ENCODE results near the gene TMEM109.

Gene TMEM109

DNA sequence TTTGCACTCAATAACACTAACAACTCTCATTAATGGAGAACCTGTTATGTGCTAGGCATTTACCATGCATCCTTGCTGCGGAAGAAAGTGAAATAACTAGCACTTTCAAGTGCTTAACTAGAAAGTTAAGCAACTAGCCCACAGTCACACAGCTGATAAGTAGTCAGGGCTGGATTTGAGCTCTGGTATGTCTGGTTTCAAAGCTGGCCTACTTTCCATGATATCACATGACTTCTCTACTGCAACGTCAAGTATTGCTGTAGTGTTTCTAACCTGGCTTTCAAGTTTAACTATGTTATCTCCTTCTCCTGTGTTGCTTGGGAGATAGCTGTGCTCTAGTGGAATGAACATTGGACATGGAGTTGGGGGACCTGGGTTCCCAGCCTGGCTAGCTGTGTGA lies 25.9 kb downstream of the TMEM109 start:
- DNase-seq (ENCODE audit: low read depth in 1 of 2, low spot score in 1 of 2) = no peak

DNA sequence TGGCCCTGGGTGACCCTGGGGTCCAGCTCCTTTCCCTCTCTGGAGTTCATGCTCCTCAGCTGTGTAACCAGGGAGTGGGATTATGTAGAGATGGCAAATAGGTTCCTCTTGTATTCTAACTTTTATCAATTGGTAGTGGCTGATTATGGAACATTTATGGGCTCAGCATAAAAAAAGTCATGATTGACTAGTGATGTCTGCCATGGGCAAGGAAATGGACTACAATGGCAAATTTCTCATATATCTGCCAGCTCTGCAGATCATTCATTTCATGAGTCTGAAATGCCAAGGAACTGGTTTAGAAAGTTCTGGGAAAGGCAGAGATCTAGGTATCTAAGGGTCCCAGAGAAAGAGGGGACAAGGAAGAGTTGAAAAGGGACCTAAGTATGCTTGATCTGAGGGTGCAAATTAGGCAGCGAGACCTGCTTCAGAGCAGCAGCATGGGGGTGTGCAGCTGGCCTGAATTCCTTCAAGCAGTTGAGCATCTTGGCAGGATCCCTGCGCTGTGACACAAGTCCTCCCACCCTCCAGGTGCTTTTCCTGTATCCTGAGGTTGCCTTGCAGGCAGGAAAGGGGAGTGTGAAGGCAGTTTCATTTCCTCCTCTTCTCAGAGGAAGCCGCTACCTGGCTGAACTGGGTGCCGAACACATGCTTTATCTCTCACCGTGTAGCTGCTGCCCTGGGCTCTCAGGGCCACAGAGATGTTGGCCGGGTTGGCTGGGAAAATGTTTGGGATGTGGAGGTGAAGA lies 27.6 kb downstream of the TMEM109 start:
- no peak for DNase-seq (ENCODE audit: low read depth in 1 of 2, low spot score in 1 of 2)

DNA sequence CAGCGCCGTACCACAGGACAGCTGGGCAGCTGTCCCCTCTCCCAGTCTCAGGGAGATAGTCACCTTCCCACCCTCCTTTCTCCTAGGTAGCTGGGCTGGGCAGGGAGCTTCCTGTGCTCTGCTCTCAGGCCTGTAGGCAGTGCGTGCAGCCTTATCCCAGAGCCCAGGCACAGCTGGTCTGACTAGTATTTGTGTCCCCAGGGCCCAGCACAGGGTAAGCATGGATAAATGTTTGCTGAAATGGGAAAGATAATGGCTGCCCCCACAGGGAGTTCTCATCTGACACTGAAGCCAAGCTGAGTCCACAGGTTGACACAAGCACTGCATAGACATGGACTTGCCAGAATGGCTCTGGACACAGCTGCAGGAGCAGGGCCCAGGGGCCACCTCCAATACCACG lies 28.3 kb downstream of the TMEM109 start:
- no peak for DNase-seq (ENCODE audit: low read depth in 1 of 2, low spot score in 1 of 2)

DNA sequence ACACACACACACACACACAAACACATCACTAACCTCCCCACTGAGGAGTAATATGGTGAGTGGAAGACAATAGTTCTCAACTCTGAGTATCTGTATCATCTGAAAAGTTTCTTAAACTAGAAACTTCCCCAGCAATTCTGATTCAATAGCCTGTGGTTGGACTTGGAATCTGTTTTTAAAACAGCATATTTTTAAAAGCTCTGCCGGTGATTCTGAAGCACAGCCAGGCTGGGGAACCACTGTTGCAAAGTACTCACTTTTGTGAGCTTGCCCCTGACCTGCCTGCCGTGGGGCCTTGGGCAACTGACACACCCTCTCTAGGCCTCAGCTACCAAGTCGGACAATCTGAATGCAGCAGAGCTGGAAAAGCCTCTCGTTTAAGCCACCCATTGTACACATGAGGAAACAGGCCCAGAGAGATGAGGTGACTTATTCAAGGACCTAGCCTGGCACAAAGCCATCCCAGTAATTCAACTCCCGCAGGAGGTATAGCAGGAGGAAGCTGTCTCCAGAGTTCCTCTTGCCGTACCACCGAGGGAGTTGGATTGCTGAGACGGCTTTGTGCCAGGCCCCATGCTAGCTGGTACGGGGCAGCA lies 29.1 kb downstream of the TMEM109 start:
- DNase-seq (ENCODE audit: low read depth in 1 of 2, low spot score in 1 of 2) = no peak

DNA sequence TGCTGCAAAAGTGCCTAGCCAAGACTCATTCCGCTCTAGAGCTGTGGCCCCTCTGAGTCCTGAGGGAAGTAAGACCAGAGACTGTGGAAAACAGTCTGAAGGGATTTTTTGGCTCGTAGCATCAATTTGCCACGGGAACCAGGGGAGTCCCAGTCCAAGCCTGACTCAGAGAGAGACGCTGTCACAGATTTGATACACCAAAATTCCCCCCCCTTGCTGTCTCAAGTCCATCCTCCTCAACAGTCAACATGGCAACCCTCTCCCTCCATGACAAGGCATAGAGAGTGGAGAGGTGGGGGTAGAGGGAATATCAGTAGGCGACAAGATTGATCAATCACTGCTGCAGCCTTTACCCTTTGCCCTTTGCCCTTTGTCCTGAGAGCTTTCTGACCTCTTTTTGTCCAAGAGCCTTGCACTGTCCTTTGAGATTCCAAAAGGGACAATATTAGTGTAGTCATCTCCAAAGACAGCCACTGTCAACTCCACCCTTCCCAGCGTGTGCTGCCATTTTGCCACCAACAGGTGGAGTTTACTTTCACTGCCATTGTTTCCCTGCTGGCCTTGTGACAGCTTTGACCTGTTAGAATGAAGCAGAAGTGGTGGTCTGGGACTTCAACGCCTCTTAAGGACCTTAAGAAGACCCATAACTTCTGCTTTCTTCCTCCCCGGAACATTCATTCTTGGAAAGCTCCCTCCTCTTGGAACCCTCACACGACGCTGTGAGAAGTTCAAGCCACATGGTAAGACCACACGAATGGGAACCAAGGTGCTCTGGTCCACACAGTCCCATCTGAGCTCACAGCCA lies 30.7 kb downstream of the TMEM109 start:
- DNase-seq (ENCODE audit: low read depth in 1 of 2, low spot score in 1 of 2) = no peak

DNA sequence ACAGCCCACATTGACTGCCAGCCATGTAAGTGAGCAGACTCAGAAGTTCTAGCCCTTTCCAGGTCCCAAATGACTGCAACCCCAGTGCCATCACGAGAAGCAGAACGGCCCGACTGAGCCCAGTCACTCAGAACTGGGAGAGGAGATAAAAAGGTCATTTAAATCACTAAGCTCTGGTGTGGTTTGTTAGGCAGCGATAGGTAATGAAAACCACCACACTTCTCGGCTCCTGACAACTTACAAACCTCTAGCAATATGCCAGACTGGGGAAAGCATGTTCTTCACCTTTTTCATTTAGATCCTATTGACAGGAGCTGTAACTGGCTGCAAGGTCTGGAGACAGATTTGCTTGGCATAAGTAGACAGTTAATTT lies 31.3 kb downstream of the TMEM109 start:
- DNase-seq (ENCODE audit: low read depth in 1 of 2, low spot score in 1 of 2) = no peak

DNA sequence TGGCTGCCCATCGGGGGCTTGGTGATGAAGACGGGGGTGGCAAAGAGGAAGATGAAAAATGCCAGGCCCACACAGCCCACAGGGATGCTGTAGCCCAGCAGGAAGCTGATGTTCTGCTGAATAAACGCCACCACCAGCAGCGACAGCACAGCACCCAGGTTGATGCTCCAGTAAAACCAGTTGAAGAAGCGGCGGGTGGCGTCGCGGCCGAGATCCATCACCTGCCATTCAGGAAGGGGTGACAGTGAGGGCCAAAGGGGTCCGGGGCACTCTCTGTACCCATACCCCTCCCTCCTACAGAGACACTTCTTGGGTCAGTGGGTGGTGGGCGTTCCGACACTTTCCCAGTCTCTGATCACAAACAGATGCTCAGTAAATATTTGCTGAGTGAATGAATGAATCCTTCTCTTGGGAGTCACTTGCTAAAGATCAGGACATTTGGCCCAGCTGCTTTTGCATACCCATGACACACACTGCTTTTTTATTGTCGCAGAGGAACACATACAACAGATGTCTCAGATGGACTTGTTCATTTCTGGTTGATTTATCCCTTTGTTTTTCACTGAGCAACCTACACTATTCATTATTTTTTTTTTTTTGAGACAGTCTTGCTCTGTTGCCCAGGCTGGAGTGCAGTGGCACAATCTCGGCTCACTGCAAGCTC lies 32.8 kb downstream of the TMEM109 start:
- DNase-seq (ENCODE audit: low read depth in 1 of 2, low spot score in 1 of 2) = no peak

DNA sequence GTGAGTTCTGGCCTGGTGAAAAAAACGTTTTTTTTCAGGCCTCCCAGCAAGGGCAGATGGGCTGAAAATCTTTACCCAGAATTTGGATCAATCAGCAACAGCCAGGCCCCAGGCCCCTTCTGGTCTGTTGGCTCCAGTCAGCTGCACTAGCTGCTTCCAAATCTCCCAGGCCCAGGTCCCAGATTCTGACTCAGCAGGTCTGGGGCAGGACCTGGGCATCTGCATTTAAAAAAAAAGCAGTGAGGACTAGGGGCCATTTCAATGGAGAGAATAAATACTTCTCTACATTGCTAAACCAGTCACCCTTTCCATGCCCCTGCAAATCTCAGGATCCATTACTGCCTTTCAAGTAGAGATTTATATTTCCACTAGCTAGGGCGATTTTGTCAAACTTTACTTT lies 33.7 kb downstream of the TMEM109 start:
- no peak for DNase-seq (ENCODE audit: low read depth in 1 of 2, low spot score in 1 of 2)

DNA sequence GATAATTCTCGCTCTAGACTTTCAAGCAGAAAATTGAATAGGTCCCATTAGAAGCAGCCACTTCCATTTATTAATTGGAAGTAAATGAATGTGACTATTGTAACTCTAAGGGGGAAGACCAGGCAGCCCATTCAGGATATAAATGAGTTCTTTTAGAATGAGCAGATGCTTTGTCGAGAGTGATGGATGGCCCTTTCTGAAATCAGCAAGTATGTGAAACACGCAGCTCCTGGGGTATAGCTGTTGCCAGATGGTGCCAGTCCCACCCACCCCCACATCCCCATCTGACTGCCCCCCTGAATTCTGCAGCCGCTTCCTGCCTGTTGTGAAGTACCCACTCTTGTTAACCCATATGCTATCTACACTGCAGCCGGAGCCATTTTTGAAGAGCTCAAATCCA lies 34.3 kb downstream of the TMEM109 start:
- no peak for DNase-seq (ENCODE audit: low read depth in 1 of 2, low spot score in 1 of 2)

DNA sequence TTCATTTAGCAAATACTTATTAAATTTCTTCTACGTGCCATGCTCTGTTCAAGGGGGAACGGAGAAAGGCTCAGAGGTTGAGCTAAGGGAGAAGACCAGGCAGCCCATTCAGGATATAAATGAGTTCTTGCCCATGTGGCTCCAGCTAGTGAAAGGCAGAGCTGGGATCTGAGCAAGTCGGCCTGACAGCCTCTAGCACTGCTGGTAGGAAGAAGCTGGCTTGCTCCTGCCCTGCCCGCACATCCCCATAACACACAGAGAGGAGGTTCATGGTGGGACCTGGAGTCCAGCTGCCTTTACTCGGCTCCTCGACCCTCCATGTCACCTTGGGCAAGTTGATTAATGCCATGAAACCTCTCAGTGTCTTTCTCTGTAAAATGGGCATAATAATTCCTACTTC lies 36.1 kb downstream of the TMEM109 start:
- DNase-seq (ENCODE audit: low read depth in 1 of 2, low spot score in 1 of 2) = no peak

DNA sequence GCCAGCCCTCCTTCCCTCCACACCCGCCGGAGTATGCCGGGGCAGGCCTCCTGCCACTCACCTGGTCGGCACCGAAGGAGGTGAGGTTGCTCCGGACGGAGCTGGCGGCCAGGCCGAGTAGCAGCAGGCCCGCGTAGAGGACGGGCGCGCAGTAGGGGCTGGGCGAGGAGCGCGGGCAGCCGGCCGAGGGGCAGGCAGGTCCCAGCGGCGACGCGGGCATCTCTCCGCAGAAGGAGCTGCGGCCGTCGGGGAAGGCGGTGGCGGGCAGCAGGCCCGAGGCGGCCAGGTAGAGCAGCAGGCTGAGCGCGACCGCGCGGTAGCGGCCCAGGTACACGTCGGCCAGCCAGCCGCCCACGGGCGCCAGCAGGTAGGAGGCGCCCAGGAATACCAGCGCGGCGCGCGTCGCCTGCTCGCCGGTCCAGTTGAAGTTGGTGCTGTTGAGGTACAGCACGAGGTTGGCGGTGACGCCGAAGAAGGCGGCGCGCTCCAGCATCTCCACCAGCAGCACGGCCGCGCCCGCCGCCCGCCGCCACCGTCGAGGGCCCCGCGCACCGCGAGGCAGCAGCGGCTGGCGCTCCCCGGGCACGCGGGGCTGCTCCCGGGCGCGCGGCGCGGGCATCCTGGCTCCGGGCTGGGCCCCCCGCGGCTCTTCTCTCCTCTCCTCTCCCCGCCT lies 37.1 kb downstream of the TMEM109 start:
- DNase-seq (ENCODE audit: low read depth in 1 of 2, low spot score in 1 of 2) = no peak

DNA sequence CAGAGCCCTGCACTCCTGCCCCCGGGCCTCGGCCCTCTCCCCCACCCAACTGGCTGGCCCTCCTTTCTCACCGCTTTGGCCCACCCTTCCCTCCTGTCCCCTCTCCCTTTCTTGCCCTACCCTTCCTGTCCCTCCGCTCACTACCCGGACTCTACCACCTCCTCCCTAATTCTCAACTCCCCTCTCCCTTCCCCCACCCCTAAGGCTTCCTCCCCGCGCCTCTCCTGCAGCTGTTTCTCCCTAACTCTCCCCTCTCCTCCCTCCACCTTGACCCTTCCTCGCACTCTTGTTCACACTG lies 37.6 kb downstream of the TMEM109 start:
- DNase-seq (ENCODE audit: low read depth in 1 of 2, low spot score in 1 of 2) = no peak

DNA sequence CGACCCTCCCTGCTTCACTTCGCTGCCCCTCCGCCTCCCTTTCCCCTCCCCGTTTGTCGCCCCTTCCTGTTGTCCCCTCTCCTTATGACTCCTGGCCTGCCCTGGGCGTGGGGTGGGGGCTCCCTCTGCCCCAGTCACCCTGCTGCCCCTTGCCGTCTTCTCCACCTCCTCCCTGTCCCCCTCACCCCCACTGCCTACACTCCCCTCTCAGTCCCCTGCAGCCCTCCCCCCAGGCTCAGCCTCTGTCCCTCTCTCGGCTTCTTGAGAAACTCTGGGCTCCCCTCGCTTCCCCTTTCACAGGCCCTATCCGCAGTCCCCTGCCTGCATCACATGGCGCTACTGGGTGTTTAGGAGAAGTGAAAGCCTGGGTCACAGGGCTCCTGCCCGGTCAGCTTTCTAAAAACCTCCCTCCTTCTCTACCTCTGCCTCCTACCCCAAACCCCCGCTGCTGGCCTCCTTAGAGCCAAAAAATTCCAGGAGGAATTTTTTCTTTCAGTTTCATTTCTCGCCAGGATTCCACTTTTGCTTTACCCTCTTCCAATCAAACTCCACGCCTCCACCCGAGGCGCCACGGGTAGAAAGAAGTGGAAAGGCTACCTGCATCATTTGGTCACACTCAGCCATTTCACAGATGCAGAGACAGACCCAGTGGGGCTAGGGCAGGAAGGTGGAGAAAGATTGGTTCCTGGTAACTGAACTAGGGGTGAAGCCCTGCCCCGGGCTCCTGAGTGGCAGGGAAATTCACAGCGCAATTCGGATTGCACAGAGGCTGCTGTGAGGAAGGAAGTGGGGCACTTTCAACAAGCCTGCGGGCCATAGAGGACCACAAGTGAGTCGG lies 38.2 kb downstream of the TMEM109 start, which contains the start of gene SLC15A3:
SLC15A3 (minus strand) TSS at position 273 of the 838 bp plus-strand sequence. CDS start 625 bp downstream, outside the sequence.
- DNase-seq (ENCODE audit: low read depth in 1 of 2, low spot score in 1 of 2) = no peak

DNA sequence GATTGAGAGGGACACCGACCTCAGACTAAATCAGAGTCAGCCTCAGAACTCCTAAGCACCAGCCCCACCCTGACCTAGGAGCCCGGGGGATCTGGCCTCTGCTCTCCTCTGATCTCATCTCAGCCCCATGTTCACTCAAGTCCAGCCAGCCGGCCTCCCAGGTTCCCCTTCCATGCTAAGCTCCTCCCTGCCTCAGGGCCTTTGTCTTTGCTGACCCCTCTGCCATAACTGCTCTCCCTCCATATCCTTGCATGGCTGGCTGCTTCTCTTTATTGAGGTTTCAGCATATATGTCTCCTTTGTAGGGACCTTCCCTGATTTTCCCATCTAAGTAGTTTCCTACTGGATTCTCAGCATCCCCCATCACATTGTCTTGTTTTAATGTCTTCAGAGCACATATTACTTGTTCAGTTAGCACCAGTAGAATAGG lies 38.8 kb downstream of the TMEM109 start:
- DNase-seq (ENCODE audit: low read depth in 1 of 2, low spot score in 1 of 2) = no peak

DNA sequence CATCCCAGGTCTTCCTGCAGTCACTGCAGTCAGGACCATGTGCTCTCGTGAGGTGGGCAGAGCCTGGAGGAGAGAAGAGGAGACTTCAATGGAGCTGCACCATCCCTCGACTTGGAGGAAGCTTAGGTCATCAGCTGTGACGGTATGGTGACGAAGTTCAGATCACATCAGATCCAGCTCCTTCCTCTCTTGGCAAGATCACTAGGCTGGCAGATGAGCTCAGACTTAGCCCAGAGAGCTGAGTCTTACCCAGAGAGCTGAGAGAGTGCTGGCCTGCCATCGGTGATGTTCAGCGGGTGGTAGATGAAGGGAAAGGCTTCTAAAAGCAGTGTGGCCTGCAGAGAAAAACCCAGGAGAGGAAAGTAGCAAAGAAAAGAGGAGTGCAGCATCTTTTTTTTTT lies 39.8 kb downstream of the TMEM109 start:
- no peak for DNase-seq (ENCODE audit: low read depth in 1 of 2, low spot score in 1 of 2)

DNA sequence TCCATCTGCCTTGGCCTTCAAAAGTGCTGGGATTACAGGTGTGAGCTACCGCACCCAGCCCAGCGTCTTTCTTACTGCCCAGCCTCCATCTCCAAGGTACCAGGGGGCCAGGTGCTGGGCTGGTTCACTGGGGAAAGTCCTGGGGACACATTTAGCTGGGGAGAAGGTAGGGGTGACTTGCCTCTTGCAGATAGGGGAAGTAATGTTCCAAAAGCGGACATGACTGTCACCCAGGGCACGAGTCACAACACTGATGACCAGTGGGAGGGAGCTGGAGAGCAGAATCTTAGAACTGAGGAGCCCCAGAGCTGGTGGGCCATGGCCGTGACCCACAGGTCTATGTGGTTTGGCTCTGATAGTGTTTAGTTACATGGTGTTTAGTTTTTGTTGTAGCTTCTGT lies 40.5 kb downstream of the TMEM109 start:
- no peak for DNase-seq (ENCODE audit: low read depth in 1 of 2, low spot score in 1 of 2)

DNA sequence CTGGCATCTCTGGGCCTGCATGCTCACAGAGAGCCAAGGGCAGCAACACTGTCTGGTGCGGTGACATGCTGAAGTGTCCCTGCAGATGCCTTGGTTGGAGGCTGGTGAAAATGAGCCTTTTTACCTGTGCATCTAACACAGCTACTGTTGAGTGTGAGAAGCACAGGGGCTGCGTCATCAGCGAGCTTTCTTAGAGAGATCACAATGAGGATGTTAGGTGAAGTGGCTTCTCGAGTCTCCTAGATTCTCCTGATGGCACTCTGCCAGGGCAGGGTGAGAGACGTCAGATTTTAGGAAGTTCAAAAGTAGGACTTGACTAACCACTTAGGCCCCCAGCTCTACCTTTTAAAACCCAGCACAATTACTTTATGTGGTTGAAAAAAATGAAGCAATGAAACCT lies 41.6 kb downstream of the TMEM109 start:
- DNase-seq (ENCODE audit: low read depth in 1 of 2, low spot score in 1 of 2) = no peak

DNA sequence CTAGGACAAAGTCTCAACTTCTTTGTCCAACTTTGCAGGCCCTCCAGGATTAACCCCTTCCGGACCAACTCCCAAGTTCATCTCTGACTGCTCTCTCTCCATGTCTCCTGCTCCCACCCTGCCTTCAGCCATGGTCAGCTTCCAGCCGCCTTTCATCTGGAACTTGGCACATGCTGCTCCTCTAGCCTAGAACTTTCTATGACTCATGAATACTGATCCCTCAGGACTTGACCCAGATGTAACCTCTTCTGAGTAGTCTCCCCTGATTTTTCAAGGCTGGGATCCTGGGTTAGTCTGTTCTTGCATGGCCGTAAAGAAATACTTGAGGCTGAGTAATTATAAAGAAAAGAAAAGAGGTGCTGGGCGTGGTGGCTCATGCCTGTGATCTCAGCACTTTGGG lies 43.2 kb downstream of the TMEM109 start:
- no peak for DNase-seq (ENCODE audit: low read depth in 1 of 2, low spot score in 1 of 2)

DNA sequence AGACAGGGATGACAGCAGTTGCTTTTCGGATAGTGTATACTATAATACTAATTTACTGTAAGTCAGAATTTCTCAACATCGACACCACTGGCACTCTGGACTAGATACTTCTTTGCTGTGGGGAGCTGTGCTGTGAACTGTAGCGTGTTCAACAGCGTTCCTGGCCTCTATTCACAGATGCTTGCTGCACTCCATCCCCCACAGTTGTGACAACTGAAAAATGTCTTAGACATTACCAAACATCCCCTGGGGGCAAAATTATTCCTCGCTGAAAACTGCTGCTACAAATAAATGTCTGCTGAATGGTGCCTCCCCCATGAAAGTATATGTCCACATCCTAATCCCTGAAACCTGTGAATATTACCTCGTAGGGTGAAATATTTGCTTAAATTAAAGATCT lies 45.5 kb downstream of the TMEM109 start:
- no peak for DNase-seq (ENCODE audit: low read depth in 1 of 2, low spot score in 1 of 2)

DNA sequence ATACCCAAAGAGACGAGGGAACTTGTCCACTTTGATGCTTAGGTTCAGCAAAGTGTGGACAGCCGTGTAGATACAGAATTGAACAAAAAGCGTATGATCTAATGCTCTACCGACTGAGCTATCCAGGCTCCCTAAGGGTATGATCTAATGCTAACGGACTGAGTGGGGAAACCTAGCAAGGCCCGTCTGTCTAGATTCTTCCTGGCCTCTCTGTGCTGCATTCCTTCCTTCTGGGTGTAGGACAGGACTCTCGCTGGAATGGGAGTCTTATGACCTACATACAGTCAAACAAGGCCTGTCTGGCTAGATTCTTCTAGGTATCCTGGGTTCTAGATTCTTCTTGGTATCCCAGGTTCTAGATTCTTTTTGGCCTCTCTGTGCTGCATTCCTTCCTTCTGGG lies 46.4 kb downstream of the TMEM109 start:
- no peak for DNase-seq (ENCODE audit: low read depth in 1 of 2, low spot score in 1 of 2)
